NCI-H82 treated with DMSO at 0.1 percent for 48 hours (cell line): ENCODE results near the gene YES1.
"Not testable (repeated sequence)": the region's sequence is repeated elsewhere in the genome, so short reads cannot be mapped to it uniquely, and the experiment has no call there.

Source experiments
- DNase-seq: peaks from one replicate; lab custom pipeline; 2025; ENCODE audit not compliant: unreplicated experiment; lab: John Stamatoyannopoulos, UW

YES1 gene

GRCh38 chr18:824179-824578 lies 12.1 kb upstream of the YES1 start:
- DNase-seq, result no peak

GRCh38 chr18:820591-821165 lies 8.6 kb upstream of the YES1 start:
- no peak for DNase-seq

- DNase-seq, result no peak
These were observed 4.8 kb upstream of the YES1 start for GRCh38 chr18:816869-817268.

GRCh38 chr18:816088-816653 lies 4.1 kb upstream of the YES1 start:
- DNase-seq, result no peak

GRCh38 chr18:815353-815752 lies 3.3 kb upstream of the YES1 start:
- DNase-seq, result no peak

- no peak for DNase-seq
These were observed 2.5 kb upstream of the YES1 start for GRCh38 chr18:814300-815084.

- DNase-seq, result no peak
These were observed 1.4 kb upstream of the YES1 start for GRCh38 chr18:813172-814071.

GRCh38 chr18:812376-813171 lies 532 bp upstream of the YES1 start:
- DNase-seq, result no peak

- no peak for DNase-seq
These were observed 705 bp downstream of the YES1 start for GRCh38 chr18:811182-811891.

GRCh38 chr18:809985-810642 lies 1.9 kb downstream of the YES1 start:
- DNase-seq, result no peak

GRCh38 chr18:809228-809627 lies 2.8 kb downstream of the YES1 start:
- not testable (repeated sequence) for DNase-seq

GRCh38 chr18:808502-808901 lies 3.5 kb downstream of the YES1 start:
- DNase-seq, result no peak

GRCh38 chr18:808086-808485 lies 4.0 kb downstream of the YES1 start:
- no peak for DNase-seq

GRCh38 chr18:805755-806110 lies 6.3 kb downstream of the YES1 start:
- no peak for DNase-seq

GRCh38 chr18:805008-805754 lies 6.9 kb downstream of the YES1 start:
- DNase-seq, result no peak

GRCh38 chr18:801137-801536 lies 10.9 kb downstream of the YES1 start:
- no peak for DNase-seq

- DNase-seq, result no peak
These were observed 12.1 kb downstream of the YES1 start for GRCh38 chr18:799943-800342.

- DNase-seq, result not testable (repeated sequence)
These were observed 16.7 kb downstream of the YES1 start for GRCh38 chr18:795383-795782.

GRCh38 chr18:789397-789796 lies 22.6 kb downstream of the YES1 start:
- no peak for DNase-seq
